K562 (cell line): ENCODE data around the gene SF3B1. TPM values are rescaled to one million over a fixed set of nuclear protein-coding genes. Genes with fewer than 3 reads are reported as not detected.
A peak's percentile ranks its signal among the peaks of the same experiment; 100 is the strongest.

Source experiments
- ASH1L ChIP-seq: fragments of 450-650 bp; IDR thresholded peaks from 2 replicates; pipeline ENCODE4 v1.6.1; 2018; ENCODE audit warnings: borderline replicate concordance, mild to moderate bottlenecking, low read depth; ENCODE audit not compliant: partially characterized antibody
- CTBP1 ChIP-seq: fragments of 450-650 bp; IDR thresholded peaks from 2 replicates; pipeline ENCODE4 v1.6.1; 2016; ENCODE audit warnings: borderline replicate concordance
- FOXA1 ChIP-seq: fragments of 450-650 bp; IDR thresholded peaks from 2 replicates; pipeline ENCODE4 v1.6.1; 2016; ENCODE audit warnings: mild to moderate bottlenecking, borderline replicate concordance
- GTF2A2 ChIP-seq: IDR thresholded peaks from 2 replicates; pipeline ENCODE4 v1.6.1; 2016; ENCODE audit warnings: mild to moderate bottlenecking, missing genetic modification characterization, missing compliant biosample characterization
- JUNB ChIP-seq: fragments of 450-650 bp; formaldehyde crosslinking; conservative IDR thresholded peaks from 2 replicates; pipeline ENCODE4 v1.4.0; 2020; ENCODE audit warnings: mild to moderate bottlenecking
- KAT8 ChIP-seq: fragments of 450-650 bp; IDR thresholded peaks from 2 replicates; pipeline ENCODE4 v1.6.1; 2016; ENCODE audit warnings: low read depth, mild to moderate bottlenecking
- MECOM ChIP-seq: fragments of 250-450 bp; sonication (Bioruptor Pico); IDR thresholded peaks from 2 replicates; pipeline ENCODE4 v1.8.0; 2022; ENCODE audit warnings: inconsistent platforms
- MEF2A ChIP-seq: IDR thresholded peaks from 2 replicates; pipeline ENCODE4 v1.6.1; 2011; ENCODE audit warnings: low read depth, mild to moderate bottlenecking, low read length, moderate library complexity; ENCODE audit not compliant: control insufficient read depth
- MYNN ChIP-seq, 2 experiments: sonication (generic); formaldehyde crosslinking in 1 of 2; IDR thresholded peaks; 2 replicates each; pipeline versions ENCODE4 v1.5.0 to v1.6.1; 2016 to 2020; ENCODE audit warnings: antibody characterized with exemption in 1 of 2, missing genetic modification reagents in 1 of 2
- NFATC3 ChIP-seq: fragments of 450-650 bp; IDR thresholded peaks from 2 replicates; pipeline ENCODE4 v1.6.1; 2017; ENCODE audit warnings: mild to moderate bottlenecking
- NR1H2 ChIP-seq: sonication (generic); formaldehyde crosslinking; IDR thresholded peaks from 2 replicates; pipeline ENCODE4 v1.4.0; 2020; ENCODE audit warnings: mild to moderate bottlenecking, missing genetic modification reagents
- NR4A1 ChIP-seq, 2 experiments: fragments of 250-450 bp in 1 of 2; fragments of 450-650 bp in 1 of 2; sonication (Bioruptor Pico) in 1 of 2; IDR thresholded peaks; 2 replicates each; pipeline versions ENCODE4 v1.4.0 to v1.6.1; 2016 to 2020; ENCODE audit warnings: mild to moderate bottlenecking in 2 of 2, missing compliant biosample characterization in 1 of 2, missing genetic modification characterization in 1 of 2, moderate library complexity in 1 of 2
- NUFIP1 ChIP-seq: fragments of 450-650 bp; IDR thresholded peaks from 2 replicates; pipeline ENCODE4 v1.6.1; 2018; ENCODE audit not compliant: partially characterized antibody
- PHB2 ChIP-seq: fragments of 450-650 bp; IDR thresholded peaks from 2 replicates; pipeline ENCODE4 v1.6.1; 2017; ENCODE audit warnings: low read depth
- PHF20 ChIP-seq: fragments of 450-650 bp; IDR thresholded peaks from 2 replicates; pipeline ENCODE4 v1.6.1; 2018; ENCODE audit not compliant: partially characterized antibody
- PTRF ChIP-seq: fragments of 450-650 bp; IDR thresholded peaks from 2 replicates; pipeline ENCODE4 v1.6.1; 2016; ENCODE audit warnings: mild to moderate bottlenecking, missing genetic modification characterization, missing compliant biosample characterization
- SMARCC2 ChIP-seq: fragments of 450-650 bp; IDR thresholded peaks from 2 replicates; pipeline ENCODE4 v1.6.1; 2017; ENCODE audit warnings: antibody characterized with exemption, moderate library complexity, mild to moderate bottlenecking, low read depth
- SRSF1 ChIP-seq: fragments of 200-400 bp; formaldehyde crosslinking; IDR thresholded peaks from 2 replicates; pipeline ENCODE4 v1.6.1; 2017; ENCODE audit warnings: mild to moderate bottlenecking, low read depth, low read length, moderate library complexity
- SUPT5H ChIP-seq: fragments of 450-650 bp; IDR thresholded peaks from 2 replicates; pipeline ENCODE4 v1.6.1; 2016
- ZBTB43 ChIP-seq: sonication (generic); formaldehyde crosslinking; IDR thresholded peaks from 2 replicates; pipeline ENCODE4 v1.8.0; 2023; ENCODE audit warnings: mild to moderate bottlenecking, missing genetic modification reagents
- ZFP1 ChIP-seq: fragments of 450-650 bp; formaldehyde crosslinking; IDR thresholded peaks from 2 replicates; pipeline ENCODE4 v1.4.0; 2020; ENCODE audit warnings: mild to moderate bottlenecking, mixed read lengths
- ZNF398 ChIP-seq: fragments of 250-450 bp; sonication (Bioruptor Pico); IDR thresholded peaks from 2 replicates; pipeline ENCODE4 v1.8.0; 2021; ENCODE audit warnings: moderate library complexity, mild to moderate bottlenecking, inconsistent platforms
- ZNF449 ChIP-seq: fragments of 250-450 bp; sonication (Bioruptor Pico); IDR thresholded peaks from 2 replicates; pipeline ENCODE4 v1.8.0; 2022; ENCODE audit warnings: moderate library complexity, mild to moderate bottlenecking, inconsistent platforms
- ZNF77 ChIP-seq: fragments of 250-450 bp; sonication (Bioruptor Pico); IDR thresholded peaks from 2 replicates; pipeline ENCODE4 v1.5.0; 2020
- ZSCAN29 ChIP-seq: fragments of 450-650 bp; IDR thresholded peaks from 2 replicates; pipeline ENCODE4 v1.6.1; 2017
- polyA plus RNA-seq, 8 experiments: library from polyadenylated mRNA; depleted of rRNA in 4 of 8; stranded (reverse) in 5 of 8; unstranded in 3 of 8; fragments of >200 nt; fragmentation: Nextera tagmentation in 2 of 8; fragmentation: Illumina TruSeq in 1 of 8; extraction: Ambion mirVana in 2 of 8; extraction: Trizol in 1 of 8; gene quantifications; 2 replicates each; pipeline versions ENCODE4 v1.2.1 to v1.2.3, GENCODE V29; 2011 to 2014; ENCODE audit warnings: inconsistent platforms in 1 of 8, missing spikeins in 1 of 8
- total RNA-seq, 7 experiments: library from RNA; depleted of rRNA in 6 of 7; stranded (reverse); fragments of >200 nt in 6 of 7; fragmentation: Illumina TruSeq in 2 of 7; extraction: Trizol in 2 of 7; gene quantifications; 2 replicates each; pipeline versions ENCODE4 v1.2.1 to v1.2.3, GENCODE V29; 2011 to 2021; ENCODE audit warnings: low replicate concordance in 1 of 7

SF3B1 gene
- total and polyA plus RNA-seq, 9 of the 15 experiments (the other 6 are each of a cell fraction or from before 2014, with no cell fraction given) = 96.2 to 377 (median 177) TPM

GRCh38 chr2:197453123-197453913, 18.5 kb upstream of the SF3B1 start, which contains the start of gene COQ10B (continued):
- no peak for TF ChIP-seq MYNN (IDR thresholded peaks at IDR 0.05)
- TF ChIP-seq MYNN (CRISPR knock-in tag; IDR thresholded peaks at IDR 0.05) = no peak
- no peak for TF ChIP-seq SRSF1
- TF ChIP-seq ZSCAN29 = no peak
- no peak for TF ChIP-seq ZNF398
- TF ChIP-seq SMARCC2 = no peak
- no peak for TF ChIP-seq FOXA1
- no peak; the same call in 1 of the 2 replicates for TF ChIP-seq CTBP1
- TF ChIP-seq NUFIP1 = no peak
- TF ChIP-seq ZNF449 (CRISPR knock-in tag) = no peak
- no peak for TF ChIP-seq MEF2A
- TF ChIP-seq NR1H2 (CRISPR knock-in tag) = no peak
- no peak for TF ChIP-seq ASH1L
- no peak for TF ChIP-seq ZBTB43 (CRISPR knock-in tag)
- no peak for TF ChIP-seq PTRF (tag)
- TF ChIP-seq PHB2 = no peak
- TF ChIP-seq SUPT5H = peak; percentile 92
- no peak for TF ChIP-seq NR4A1 (CRISPR knock-in tag; IDR thresholded peaks at IDR 0.05)
- no peak for TF ChIP-seq NR4A1 (tag; IDR thresholded peaks at IDR 0.05)
- TF ChIP-seq PHF20 = peak; percentile 60
- no peak for TF ChIP-seq ZFP1
- no peak for TF ChIP-seq GTF2A2 (tag)
- no peak for TF ChIP-seq ZNF77 (CRISPR knock-in tag)
- no peak for TF ChIP-seq JUNB (CRISPR knock-in tag)
- no peak for TF ChIP-seq KAT8
- no peak for TF ChIP-seq MECOM (CRISPR knock-in tag)
- no peak for TF ChIP-seq NFATC3
